Endothelial cell of umbilical vein (primary cell): ENCODE measurements around the gene HID1. TPM values are rescaled to one million over a fixed set of nuclear protein-coding genes. Genes with fewer than 3 reads are reported as not detected.

Experiments used
- BruUV-seq: library from RNA; stranded (reverse); fragments of 400-500 nt; replicated peaks from 2 replicates; lab custom pipeline; 2021; lab: Mats Ljungman, UMichigan
- CTCF ChIA-PET: fragments of 300-600, 350-600 bp; sonication (Branson Sonifier 250); formaldehyde crosslinking; loops from one replicate; lab custom pipeline; 2021; ENCODE audit warnings: antibody characterized with exemption, inconsistent platforms; lab: Charles Lee
- POLR2A ChIA-PET: fragments of 300-600, 350-600 bp; sonication (Branson Sonifier 250); formaldehyde crosslinking; loops from one replicate; lab custom pipeline; 2021; ENCODE audit warnings: antibody characterized with exemption, inconsistent platforms; lab: Charles Lee
- DNase-seq: peaks from one replicate; pipeline ENCODE4 v3.0.0-alpha.2; 2011; ENCODE audit warnings: low read depth, low spot score
- FAIRE-seq: peaks from 2 replicates; lab custom pipeline; 2011; peaks lifted over from hg19 to GRCh38; lab: Jason Lieb, UNC
- H2AFZ ChIP-seq: 2 replicates; pipeline ENCODE4 v1.6.0; 2012; ENCODE audit warnings: low read depth, low read length, control low read depth, inconsistent platforms
- H3K27ac ChIP-seq: 2 replicates; pipeline ENCODE4 v1.5.1; 2011; ENCODE audit warnings: low read depth, mild to moderate bottlenecking, control low read depth, low read length, moderate library complexity; ENCODE audit not compliant: insufficient read depth
- H3K27me3 ChIP-seq, 2 experiments: 2 replicates each; pipeline versions ENCODE4 v1.6.0 to v1.6.1; 2011; ENCODE audit warnings: low read length in 2 of 2, mixed read lengths in 1 of 2; ENCODE audit not compliant: control insufficient read depth in 2 of 2, insufficient read depth in 2 of 2
- H3K36me3 ChIP-seq, 2 experiments: 2 replicates in 1 of 2; 3 replicates in 1 of 2; pipeline ENCODE4 v1.5.1; 2011; ENCODE audit warnings: low read length in 2 of 2, mild to moderate bottlenecking in 1 of 2, moderate library complexity in 1 of 2; ENCODE audit not compliant: control insufficient read depth in 2 of 2, insufficient read depth in 2 of 2; ENCODE audit errors: extremely low read depth in 1 of 2
- H3K4me1 ChIP-seq: 3 replicates; pipeline ENCODE4 v1.5.1; 2011; ENCODE audit warnings: mild to moderate bottlenecking, low read length; ENCODE audit not compliant: control insufficient read depth, insufficient read depth; ENCODE audit errors: extremely low read depth
- H3K4me2 ChIP-seq: 2 replicates; pipeline ENCODE4 v1.6.1; 2011; ENCODE audit warnings: low read length, control low read depth, mixed read lengths; ENCODE audit not compliant: insufficient read depth
- H3K4me3 ChIP-seq, 3 experiments: fragments of 200-600 bp in 1 of 3; sonication (generic), shearing (Covaris generic) in 1 of 3; replicated peaks in 1 of 3; 2 replicates each; pipeline ENCODE4 v1.5.1; 2011 to 2016; ENCODE audit warnings: control low read depth in 3 of 3, low read length in 3 of 3, mild to moderate bottlenecking in 2 of 3, inconsistent platforms in 1 of 3, low read depth in 1 of 3, moderate library complexity in 1 of 3; ENCODE audit not compliant: insufficient read depth in 1 of 3
- H3K79me2 ChIP-seq: 2 replicates; pipeline ENCODE4 v1.6.0; 2012; ENCODE audit warnings: low read length, inconsistent platforms; ENCODE audit not compliant: control insufficient read depth, insufficient read depth
- H3K9ac ChIP-seq: replicated peaks from 2 replicates; pipeline ENCODE3; 2011; ENCODE audit warnings: low read length, control low read depth; ENCODE audit not compliant: insufficient read depth; ENCODE audit errors: extremely low read depth
- H3K9me1 ChIP-seq: replicated peaks from 3 replicates; pipeline ENCODE4 v1.6.0; 2011; ENCODE audit warnings: mild to moderate bottlenecking, low read length; ENCODE audit not compliant: control insufficient read depth, insufficient read depth; ENCODE audit errors: extremely low read depth
- H3K9me3 ChIP-seq: replicated peaks from 2 replicates; pipeline ENCODE4 v1.5.1; 2012; ENCODE audit warnings: low read length, inconsistent platforms; ENCODE audit not compliant: control insufficient read depth, insufficient read depth
- H4K20me1 ChIP-seq: replicated peaks from 2 replicates; pipeline ENCODE3; 2011; ENCODE audit warnings: mild to moderate bottlenecking, low read length; ENCODE audit not compliant: control insufficient read depth, insufficient read depth; ENCODE audit errors: extremely low read depth
- EZH2 ChIP-seq: IDR thresholded peaks from 2 replicates; pipeline ENCODE4 v1.6.1; 2012; ENCODE audit warnings: borderline replicate concordance, low read depth, mild to moderate bottlenecking, moderate library complexity, low read length, inconsistent platforms; ENCODE audit not compliant: severe bottlenecking
- FOS ChIP-seq: IDR thresholded peaks from 2 replicates; pipeline ENCODE4 v1.6.1; 2011; ENCODE audit warnings: mild to moderate bottlenecking, low read length, moderate library complexity, borderline replicate concordance; ENCODE audit not compliant: insufficient read depth
- GATA2 ChIP-seq: IDR thresholded peaks from 2 replicates; pipeline ENCODE4 v1.7.0; 2011; ENCODE audit warnings: low read depth, mild to moderate bottlenecking, moderate library complexity, mixed read lengths, low read length; ENCODE audit not compliant: insufficient read length, insufficient read depth
- JUN ChIP-seq: IDR thresholded peaks from 2 replicates; pipeline ENCODE4 v1.6.1; 2011; ENCODE audit warnings: borderline replicate concordance, low read depth; ENCODE audit not compliant: insufficient read length, insufficient read depth
- MYC ChIP-seq: IDR thresholded peaks from one replicate; pipeline ENCODE4 v1.6.1; 2011; ENCODE audit warnings: mild to moderate bottlenecking, low read depth, low read length
- POLR2A ChIP-seq: IDR thresholded peaks from 2 replicates; pipeline ENCODE4 v1.6.1; 2012; ENCODE audit warnings: low read depth, mild to moderate bottlenecking, control low read depth, low read length
- POLR2AphosphoS5 ChIP-seq: IDR thresholded peaks from 2 replicates; pipeline ENCODE4 v1.6.1; 2012; ENCODE audit warnings: low read depth, mild to moderate bottlenecking, control low read depth, low read length, moderate library complexity; ENCODE audit not compliant: insufficient read depth
- dilution Hi-C: fragments of 300-500 bp; cut with MboI; formaldehyde crosslinking; loops from one replicate; pipeline ENCODE4 v1.15.0; 2019; ENCODE audit warnings: low sequenced_read_pairs; ENCODE audit not compliant: extremely low pct_ligation_motif_present
- intact Hi-C: fragments of 100-400 bp; cut with micrococcal nuclease; formaldehyde crosslinking; loops from one replicate; pipeline ENCODE4 v1.10.0; 2022
- polyA plus RNA-seq, 4 experiments: library from polyadenylated mRNA; depleted of rRNA in 3 of 4; stranded (reverse) in 3 of 4; unstranded in 1 of 4; fragments of >200 nt; gene quantifications; 2 replicates each; pipeline versions ENCODE4 v1.2.1 to v1.2.3, GENCODE V29; 2011 to 2012; ENCODE audit warnings: missing spikeins in 1 of 4
- total RNA-seq: library from RNA; stranded (reverse); gene quantifications from 2 replicates; pipeline ENCODE4 v1.2.3, GENCODE V29; 2021
- TF ChIP-seq, protein P1 (sequence below), 2 donors: IDR thresholded peaks; 1 replicate in 1 of 2; 2 replicates in 1 of 2; pipeline ENCODE4 v1.5.1; 2011; ENCODE audit warnings: low read length in 2 of 2, mild to moderate bottlenecking in 2 of 2, moderate library complexity in 2 of 2, control low read depth in 1 of 2, inconsistent platforms in 1 of 2, low read depth in 1 of 2; ENCODE audit not compliant: insufficient read depth in 1 of 2; ENCODE audit errors: extremely low read depth in 1 of 2
- TF ChIP-seq, protein P2 (sequence below): IDR thresholded peaks from 2 replicates; pipeline ENCODE4 v1.6.1; 2011; ENCODE audit not compliant: insufficient read depth, insufficient read length

Gene HID1
- total and polyA plus RNA-seq, 2 donors (not counting 3 experiments of a cell fraction or from before 2014, with no cell fraction given), result 41.4 to 53.3 TPM

DNA sequence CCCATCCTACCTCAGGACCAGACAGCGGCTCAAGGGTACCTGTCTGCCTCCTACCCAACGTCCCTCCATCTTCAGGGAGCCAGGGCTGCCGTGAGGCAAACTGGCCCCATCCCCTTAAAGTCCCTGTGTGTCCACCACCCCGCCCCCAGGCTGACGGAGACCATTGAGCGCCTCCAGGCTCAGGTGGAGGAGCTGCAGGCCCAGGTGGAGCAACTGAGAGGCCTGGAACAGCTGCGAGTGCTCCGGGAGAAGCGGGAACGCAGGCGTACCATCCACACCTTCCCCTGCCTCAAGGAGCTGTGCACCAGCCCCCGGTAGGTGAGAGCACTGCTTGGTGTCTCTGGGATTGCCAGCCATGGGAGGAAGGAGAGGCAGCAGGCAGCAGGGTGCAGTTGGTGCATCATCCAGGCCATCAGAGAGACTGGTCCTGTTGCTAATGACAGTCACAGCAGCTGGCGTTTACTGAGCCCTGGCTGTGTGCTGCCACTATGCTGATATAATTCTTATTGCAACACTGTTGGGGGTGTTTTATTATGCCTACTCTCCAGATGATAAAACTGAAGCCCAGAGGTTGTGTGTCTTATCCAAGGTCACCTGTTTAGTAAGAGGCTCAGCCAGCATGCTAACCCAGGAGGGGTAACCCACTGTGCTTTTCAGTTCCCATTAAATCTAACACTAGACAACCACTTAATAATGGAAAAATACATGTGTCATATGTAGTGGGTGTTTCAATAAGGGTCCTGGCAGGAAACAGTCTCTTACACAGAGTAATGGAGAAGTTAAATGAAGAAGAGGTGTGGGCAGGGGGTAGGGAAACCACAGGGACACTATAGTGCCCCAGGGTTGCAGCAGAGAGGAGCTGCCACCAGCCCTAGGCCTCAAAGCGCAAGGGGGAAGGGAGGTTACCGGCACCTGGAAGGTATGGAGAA is 29.6 kb upstream of the HID1 start:
- intact Hi-C loops, result no loop called here
- ChIA-PET CTCF (interaction anchor here (1.0 to 1.1 kb wide), 2 partner anchors 41 to 199 kb away, joined by 3 read pairs; no protein-coding TSS in a partner anchor), POLR2A (no interaction called here)
- H2AFZ ChIP-seq, result no peak overlapping the region
- dilution Hi-C loops, result no loop called here
- no peak overlapping the region for H3K9ac ChIP-seq
- H3K9me1 ChIP-seq, result no peaks in the 10 kb centered on the region
- DNase-seq (no peak), FAIRE-seq (no peak)
- TF ChIP-seq POLR2AphosphoS5, result no peak
- TF ChIP-seq GATA2, result no peak
- TF ChIP-seq JUN, result no peak
- TF ChIP-seq FOS, result no peak
- TF ChIP-seq EZH2, result no peak
- TF ChIP-seq, protein P1, sequence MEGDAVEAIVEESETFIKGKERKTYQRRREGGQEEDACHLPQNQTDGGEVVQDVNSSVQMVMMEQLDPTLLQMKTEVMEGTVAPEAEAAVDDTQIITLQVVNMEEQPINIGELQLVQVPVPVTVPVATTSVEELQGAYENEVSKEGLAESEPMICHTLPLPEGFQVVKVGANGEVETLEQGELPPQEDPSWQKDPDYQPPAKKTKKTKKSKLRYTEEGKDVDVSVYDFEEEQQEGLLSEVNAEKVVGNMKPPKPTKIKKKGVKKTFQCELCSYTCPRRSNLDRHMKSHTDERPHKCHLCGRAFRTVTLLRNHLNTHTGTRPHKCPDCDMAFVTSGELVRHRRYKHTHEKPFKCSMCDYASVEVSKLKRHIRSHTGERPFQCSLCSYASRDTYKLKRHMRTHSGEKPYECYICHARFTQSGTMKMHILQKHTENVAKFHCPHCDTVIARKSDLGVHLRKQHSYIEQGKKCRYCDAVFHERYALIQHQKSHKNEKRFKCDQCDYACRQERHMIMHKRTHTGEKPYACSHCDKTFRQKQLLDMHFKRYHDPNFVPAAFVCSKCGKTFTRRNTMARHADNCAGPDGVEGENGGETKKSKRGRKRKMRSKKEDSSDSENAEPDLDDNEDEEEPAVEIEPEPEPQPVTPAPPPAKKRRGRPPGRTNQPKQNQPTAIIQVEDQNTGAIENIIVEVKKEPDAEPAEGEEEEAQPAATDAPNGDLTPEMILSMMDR (IDR thresholded peaks at IDR 0.05; ENCODE audit: extremely low read depth in 1 of 2, insufficient read depth in 1 of 2, low read depth in 1 of 2, low read length in 2 of 2), result no peak
- no peak for TF ChIP-seq MYC
- TF ChIP-seq POLR2A, result no peak
- TF ChIP-seq, protein P2, sequence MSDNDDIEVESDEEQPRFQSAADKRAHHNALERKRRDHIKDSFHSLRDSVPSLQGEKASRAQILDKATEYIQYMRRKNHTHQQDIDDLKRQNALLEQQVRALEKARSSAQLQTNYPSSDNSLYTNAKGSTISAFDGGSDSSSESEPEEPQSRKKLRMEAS, result no peak
- H3K9me3 ChIP-seq, result no peaks in the 10 kb centered on the region
- no peak overlapping the region for H3K4me3 ChIP-seq
- H3K27ac ChIP-seq, result no peak overlapping the region
- H3K27me3 ChIP-seq, result no peaks in the 10 kb centered on the region
- H4K20me1 ChIP-seq, result no peaks in the 10 kb centered on the region
- BruUV-seq, result no TSS peak
- H3K4me1 ChIP-seq, result no peaks in the 10 kb centered on the region
- H3K36me3 ChIP-seq, result peaks cover 0 to 42% of the 10 kb centered on the region in 2 experiments
- H3K79me2 ChIP-seq, result no peaks in the 10 kb centered on the region
- no peak overlapping the region for H3K4me2 ChIP-seq
